HG03280 (cell line): ENCODE data around the gene AARSD1.
"Not testable (repeated sequence)": the region's sequence is repeated elsewhere in the genome, so short reads cannot be mapped to it uniquely, and the experiment has no call there.

Experiments
- ATAC-seq: cut with Tn5 transposase; IDR thresholded peaks from one replicate; pipeline ENCODE4 v1.9.1; 2021; ENCODE audit warnings: mild to moderate bottlenecking, moderate library complexity; ENCODE audit not compliant: unreplicated experiment

AARSD1 gene

GRCh38 chr17:42982266-42982665 is 18.0 kb upstream of the AARSD1 start:
- ATAC-seq = no peak

GRCh38 chr17:42980766-42981397 is 16.6 kb upstream of the AARSD1 start:
- ATAC-seq = peak; percentile 57

- ATAC-seq = peak; percentile 72
Observed at GRCh38 chr17:42980274-42980765, 16.1 kb upstream of the AARSD1 start, which contains the start of gene RUNDC1. TSS of gene RUNDC1 (plus strand) at chr17:42980565. CDS start at chr17:42980577, 12 bp downstream.

DNA sequence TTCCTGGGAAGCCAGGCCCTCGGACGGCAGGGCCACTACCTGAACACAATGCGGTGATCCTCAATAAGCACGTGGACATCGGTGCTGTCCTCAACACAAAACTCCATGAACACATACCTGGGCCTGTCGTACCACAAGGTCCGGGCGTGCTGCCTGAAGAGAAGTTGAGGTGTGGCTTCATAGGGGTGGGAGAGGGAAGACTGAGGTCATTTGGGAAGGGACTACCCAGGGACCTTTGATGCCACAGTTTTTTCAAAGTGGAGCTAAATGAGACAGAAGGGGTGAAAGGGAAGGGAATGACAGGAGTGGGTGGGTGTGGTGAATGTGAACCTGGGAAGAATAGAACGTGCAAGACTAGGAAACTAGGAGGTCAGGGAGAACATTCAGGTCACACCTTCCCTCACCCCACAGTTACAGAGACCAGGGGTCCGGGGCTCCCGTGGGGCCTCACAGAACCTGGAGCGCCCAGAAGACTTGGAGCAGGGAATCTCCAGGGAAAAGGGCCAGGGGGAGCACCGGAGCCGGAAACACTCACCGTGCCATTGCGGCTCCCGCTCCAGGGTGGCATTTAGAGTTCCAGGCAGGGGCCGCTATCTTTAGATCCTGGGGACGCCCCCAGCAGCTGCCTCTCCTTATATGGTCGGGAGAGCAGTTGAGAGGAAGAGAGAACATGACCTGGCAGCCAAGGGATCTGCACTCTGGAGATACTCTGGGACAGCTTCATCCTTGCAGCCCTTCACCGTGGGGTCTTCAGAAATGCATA is 15.4 kb upstream of the AARSD1 start, which contains the start of gene PTGES3L:
PTGES3L (minus strand) TSS at position 570 of the 763 bp plus-strand sequence; CDS start at position 543, 27 bp downstream.
- peak; percentile 21 for ATAC-seq

- ATAC-seq = not testable (repeated sequence)
Observed at GRCh38 chr17:42975701-42976100, 11.4 kb upstream of the AARSD1 start.

DNA sequence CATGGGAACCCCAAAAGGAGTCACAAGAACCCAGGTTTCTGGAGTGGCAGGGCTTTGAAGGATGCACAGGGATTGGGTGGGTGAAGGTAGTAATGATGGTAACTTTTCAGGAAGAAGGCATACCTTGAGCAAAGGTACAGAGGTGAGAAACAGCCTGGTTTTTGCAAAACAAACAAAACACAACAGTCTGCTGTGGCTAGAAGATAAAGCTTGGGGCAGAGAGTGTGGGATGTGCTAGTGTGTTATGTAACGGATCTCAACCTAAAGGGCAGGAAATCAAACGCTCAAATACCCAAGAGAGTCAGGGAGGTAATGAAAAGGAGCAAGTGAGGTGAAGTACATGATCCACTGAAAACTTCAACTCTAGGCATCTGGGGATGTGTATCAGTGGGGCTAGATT is 11.0 kb upstream of the AARSD1 start:
- ATAC-seq = no peak

DNA sequence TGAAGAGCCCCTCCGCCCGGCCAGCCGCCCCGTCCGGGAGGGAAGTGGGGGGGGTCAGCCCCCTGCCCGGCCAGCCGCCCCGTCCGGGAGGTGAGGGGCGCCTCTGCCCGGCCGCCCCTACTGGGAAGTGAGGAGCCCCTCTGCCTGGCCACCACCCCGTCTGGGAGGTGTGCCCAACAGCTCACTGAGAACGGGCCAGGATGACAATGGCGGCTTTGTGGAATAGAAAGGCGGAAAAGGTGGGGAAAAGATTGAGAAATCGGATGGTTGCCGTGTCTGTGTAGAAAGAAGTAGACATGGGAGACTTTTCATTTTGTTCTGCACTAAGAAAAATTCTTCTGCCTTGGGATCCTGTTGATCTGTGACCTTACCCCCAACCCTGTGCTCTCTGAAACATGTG is 9.1 kb upstream of the AARSD1 start:
- not testable (repeated sequence) for ATAC-seq

- ATAC-seq = no peak
Observed at GRCh38 chr17:42971589-42971988, 7.3 kb upstream of the AARSD1 start.

DNA sequence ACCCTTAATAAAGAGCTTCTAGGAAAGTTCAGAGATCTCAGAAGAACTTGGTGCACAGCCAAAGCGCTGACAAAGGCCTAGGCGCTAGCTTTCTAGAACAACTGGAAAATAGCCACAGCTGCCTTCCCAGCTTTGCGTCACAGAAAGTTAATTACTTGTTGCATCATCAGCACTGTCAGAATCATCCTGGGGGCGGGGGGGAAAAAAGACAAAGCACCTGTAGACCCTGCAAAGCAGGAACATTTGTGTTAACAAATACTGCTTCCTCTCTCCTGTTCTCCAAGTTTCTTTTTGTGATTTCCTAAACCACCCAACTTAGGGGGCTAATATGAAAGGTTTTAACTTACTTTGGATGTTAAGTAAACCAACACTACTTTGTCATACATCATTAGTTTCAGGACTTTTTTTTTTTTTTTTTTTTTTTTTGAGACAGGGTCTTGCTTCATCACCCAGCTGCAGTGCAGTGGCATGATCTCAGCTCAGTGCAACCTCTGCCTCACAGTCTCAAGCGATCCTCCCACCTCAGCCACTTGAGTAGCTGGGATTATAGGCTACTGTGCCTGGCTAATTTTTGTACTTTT is 4.8 kb upstream of the AARSD1 start:
- ATAC-seq = no peak

- no peak for ATAC-seq
Observed at GRCh38 chr17:42967925-42968324, 3.7 kb upstream of the AARSD1 start.

GRCh38 chr17:42953669-42954068 is 10.6 kb downstream of the AARSD1 start:
- no peak for ATAC-seq

DNA sequence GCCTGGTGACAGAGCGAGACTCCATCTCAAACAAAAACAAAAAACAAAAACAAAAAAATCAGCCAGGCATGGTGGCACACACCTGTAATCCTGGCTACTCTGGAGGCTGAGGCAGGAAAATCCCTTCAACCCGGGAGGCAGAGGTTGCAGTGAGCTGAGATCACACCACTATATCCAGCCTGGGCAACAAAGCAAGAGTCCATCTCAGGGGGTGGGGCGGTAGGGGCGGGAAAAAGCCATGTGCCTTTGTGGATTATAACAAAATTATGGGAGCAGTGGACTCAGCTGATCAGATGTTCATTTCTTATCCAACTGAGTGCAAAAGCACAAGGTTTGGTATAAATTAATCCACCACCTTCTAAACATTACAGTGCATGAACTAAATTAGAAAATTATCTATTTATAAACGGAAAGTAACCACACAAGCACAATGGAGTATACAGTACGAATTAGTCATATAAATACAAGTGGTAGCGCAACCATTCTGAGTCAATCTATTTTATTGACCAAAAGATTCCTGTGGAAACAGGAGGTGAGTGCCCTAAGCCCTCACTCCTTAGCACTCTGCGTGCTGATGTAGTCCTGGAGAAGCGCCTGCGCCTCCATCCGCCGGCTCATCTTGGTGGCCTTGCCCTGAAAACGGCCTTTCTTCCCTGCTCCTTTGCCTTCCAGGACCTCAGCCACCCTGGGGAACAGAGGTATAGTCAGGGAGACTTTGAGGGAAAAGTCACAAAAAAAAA is 14.0 kb downstream of the AARSD1 start:
- ATAC-seq = no peak

GRCh38 chr17:42946812-42947211 is 17.4 kb downstream of the AARSD1 start:
- no peak for ATAC-seq

DNA sequence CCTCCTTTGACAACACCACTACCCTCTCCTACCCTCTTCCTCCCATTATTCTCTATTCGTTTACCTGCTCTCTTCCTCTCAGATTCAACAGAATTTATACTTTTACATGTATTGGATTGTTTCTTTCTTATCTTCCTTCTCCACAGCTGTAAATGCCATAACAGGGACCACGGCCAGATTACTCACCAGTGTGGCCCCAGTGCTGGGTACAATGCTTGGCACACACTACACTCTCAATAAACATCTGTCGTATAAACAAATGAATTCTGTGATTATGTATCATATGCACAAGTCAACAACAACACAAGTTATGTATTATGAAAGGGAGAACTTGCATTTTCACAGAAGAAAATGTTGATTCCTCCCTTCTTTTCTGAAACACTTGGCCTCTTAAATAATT is 20.0 kb downstream of the AARSD1 start:
- no peak for ATAC-seq

DNA sequence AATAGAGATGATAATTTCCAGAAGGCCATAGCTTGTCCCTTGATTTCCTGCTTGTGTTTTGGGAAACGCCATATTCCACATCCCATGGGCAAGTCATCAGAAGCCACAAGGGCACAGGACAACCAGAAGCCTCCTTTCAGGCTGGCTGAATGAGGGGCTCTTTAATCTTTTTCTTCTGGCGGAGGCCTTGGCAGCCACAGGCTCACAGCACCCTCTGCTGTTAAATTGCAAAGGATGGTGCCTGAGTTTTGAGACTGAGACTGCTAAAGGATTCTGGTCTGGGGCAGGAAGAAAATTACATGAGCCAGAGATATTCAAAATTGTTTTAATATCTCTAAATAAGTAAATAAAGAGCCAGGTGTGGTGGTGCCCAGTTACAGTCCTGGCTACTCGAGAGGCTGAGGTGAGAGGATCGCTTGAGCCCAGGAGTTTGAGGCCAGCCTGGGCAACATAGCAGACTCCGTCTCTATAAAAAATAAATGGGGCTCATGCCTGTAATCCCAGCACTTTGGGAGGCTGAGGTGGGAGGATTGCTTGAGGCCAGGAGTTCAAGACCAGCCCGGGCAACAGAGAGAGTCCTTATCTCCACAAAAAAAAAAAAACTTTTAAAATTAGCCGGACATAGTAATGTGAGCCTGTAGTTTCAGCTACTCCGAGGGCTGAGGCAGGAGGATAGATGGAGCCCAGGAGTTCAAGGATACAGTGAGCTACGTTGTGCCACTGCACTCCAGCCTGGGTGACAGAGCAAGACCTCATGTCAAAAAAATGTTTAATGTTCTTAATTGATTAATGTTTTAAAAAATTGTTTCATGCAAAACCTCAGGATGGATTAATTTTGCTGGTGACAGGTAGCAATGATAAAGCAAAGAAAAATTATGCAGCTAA is 26.3 kb downstream of the AARSD1 start:
- ATAC-seq = no peak

- no peak for ATAC-seq
Observed at GRCh38 chr17:42929497-42929844, 34.8 kb downstream of the AARSD1 start.

- ATAC-seq = peak; percentile 68
Observed at GRCh38 chr17:42928714-42929496, 35.3 kb downstream of the AARSD1 start.

DNA sequence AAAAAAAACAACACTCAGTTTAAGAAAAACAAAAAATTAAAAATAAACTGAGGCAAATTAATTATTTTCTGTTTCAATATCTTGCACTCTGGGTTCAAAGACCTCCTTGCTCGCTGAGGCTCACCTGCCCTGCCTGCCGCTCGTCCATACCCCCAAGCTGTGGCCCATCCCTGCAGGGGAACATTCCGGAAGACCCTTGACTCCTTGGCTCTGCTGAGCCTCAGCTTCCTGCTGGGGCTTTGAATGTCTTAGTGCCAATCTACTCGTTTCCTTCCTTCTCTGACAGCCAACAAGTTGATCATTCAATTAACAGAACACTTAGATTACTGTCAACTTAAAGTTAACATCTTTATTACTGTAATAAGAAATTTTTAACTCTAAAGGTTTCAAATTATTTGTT is 39.4 kb downstream of the AARSD1 start:
- no peak for ATAC-seq

DNA sequence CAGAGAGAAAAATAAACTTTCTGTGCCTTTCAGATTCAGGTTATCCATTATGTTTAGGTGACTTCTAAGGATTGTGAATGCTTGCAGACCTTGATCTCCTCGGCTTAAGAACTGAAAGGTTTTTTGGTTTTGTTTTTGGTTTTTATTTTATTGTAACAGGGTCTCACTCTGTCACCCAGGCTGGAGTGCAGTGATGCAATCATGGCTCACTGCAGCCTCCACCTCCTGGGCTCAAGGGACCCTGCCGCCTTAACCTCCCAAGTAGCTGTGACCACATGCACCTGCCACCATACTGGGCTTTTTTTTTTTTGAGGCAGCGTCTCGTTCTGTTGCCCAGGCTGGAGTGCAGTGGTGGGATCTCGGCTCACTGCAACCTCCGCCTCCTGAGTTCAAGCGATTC is 40.8 kb downstream of the AARSD1 start:
- not testable (repeated sequence) for ATAC-seq
